Astrocyte (in vitro differentiated cells and primary cell): ENCODE measurements around the gene VAV2. TPM values are rescaled to one million over a fixed set of nuclear protein-coding genes. Genes with fewer than 3 reads are reported as not detected.

Source experiments
- DNase-seq: peaks from one replicate; pipeline ENCODE4 v3.0.0-alpha.2; 2010; ENCODE audit warnings: low read depth
- FAIRE-seq: peaks from 2 replicates; lab custom pipeline; 2011; peaks lifted over from hg19 to GRCh38; lab: Jason Lieb, UNC
- H2AFZ ChIP-seq: 2 replicates; pipeline ENCODE4 v1.6.0; 2012; ENCODE audit warnings: low read depth, low read length, inconsistent platforms
- H3K27ac ChIP-seq: 2 replicates; pipeline ENCODE4 v1.5.1; 2011; ENCODE audit warnings: low read depth, low read length, inconsistent platforms
- H3K27me3 ChIP-seq: 2 replicates; pipeline ENCODE4 v1.6.0; 2011; ENCODE audit warnings: low read length, inconsistent platforms; ENCODE audit not compliant: insufficient read depth
- H3K36me3 ChIP-seq: 2 replicates; pipeline ENCODE4 v1.5.1; 2011; ENCODE audit warnings: low read length, inconsistent platforms; ENCODE audit not compliant: insufficient read depth
- H3K4me1 ChIP-seq: 2 replicates; pipeline ENCODE4 v1.5.1; 2011; ENCODE audit warnings: low read length, inconsistent platforms; ENCODE audit not compliant: insufficient read depth
- H3K4me2 ChIP-seq: 2 replicates; pipeline ENCODE4 v1.6.0; 2012; ENCODE audit warnings: low read length, inconsistent platforms
- H3K4me3 ChIP-seq: 2 replicates; pipeline ENCODE4 v1.5.1; 2011; ENCODE audit warnings: low read depth, mild to moderate bottlenecking, low read length, inconsistent platforms; ENCODE audit not compliant: insufficient read depth
- H3K79me2 ChIP-seq: 2 replicates; pipeline ENCODE4 v1.6.0; 2012; ENCODE audit warnings: mild to moderate bottlenecking, low read length, inconsistent platforms; ENCODE audit not compliant: insufficient read depth
- H3K9ac ChIP-seq: 2 replicates; pipeline ENCODE4 v1.6.0; 2012; ENCODE audit warnings: mild to moderate bottlenecking, low read length, inconsistent platforms
- H3K9me3 ChIP-seq: 2 replicates; pipeline ENCODE4 v1.5.1; 2012; ENCODE audit warnings: low read depth, mild to moderate bottlenecking, low read length, inconsistent platforms; ENCODE audit not compliant: insufficient read depth
- H4K20me1 ChIP-seq: 2 replicates; pipeline ENCODE4 v1.6.0; 2012; ENCODE audit warnings: low read length, inconsistent platforms; ENCODE audit not compliant: insufficient read depth
- H3K27ac Mint-ChIP-seq: one replicate; pipeline ENCODE4 v1.8.0; 2021; ENCODE audit warnings: mild to moderate bottlenecking, mixed read lengths; ENCODE audit not compliant: unreplicated experiment
- H3K27me3 Mint-ChIP-seq: one replicate; pipeline ENCODE4 v1.8.0; 2021; ENCODE audit warnings: low read depth, mixed read lengths; ENCODE audit not compliant: unreplicated experiment
- H3K36me3 Mint-ChIP-seq: one replicate; pipeline ENCODE4 v1.8.0; 2021; ENCODE audit warnings: low read depth, mixed read lengths; ENCODE audit not compliant: unreplicated experiment
- H3K4me1 Mint-ChIP-seq: one replicate; pipeline ENCODE4 v1.8.0; 2021; ENCODE audit warnings: low read depth, mixed read lengths; ENCODE audit not compliant: unreplicated experiment
- H3K4me3 Mint-ChIP-seq: one replicate; pipeline ENCODE4 v1.8.0; 2021; ENCODE audit warnings: mild to moderate bottlenecking, moderate library complexity, mixed read lengths; ENCODE audit not compliant: unreplicated experiment
- H3K9me3 Mint-ChIP-seq: one replicate; pipeline ENCODE4 v1.8.0; 2021; ENCODE audit warnings: mild to moderate bottlenecking, mixed read lengths; ENCODE audit not compliant: unreplicated experiment
- EZH2 ChIP-seq: IDR thresholded peaks from 2 replicates; pipeline ENCODE4 v1.6.1; 2012; ENCODE audit warnings: mild to moderate bottlenecking, low read length, inconsistent platforms; ENCODE audit not compliant: insufficient read depth
- total RNA-seq: library from RNA; stranded (reverse); gene quantifications from 2 replicates; pipeline ENCODE4 v1.2.1, GENCODE V29; 2021
- TF ChIP-seq, protein P1 (sequence below): IDR thresholded peaks from 2 replicates; pipeline ENCODE4 v1.5.1; 2011; ENCODE audit warnings: low read depth, mild to moderate bottlenecking, inconsistent platforms, low read length, moderate library complexity; ENCODE audit not compliant: insufficient read depth

The VAV2 gene
- total RNA-seq, 1 donor from 2014 or later: 36.5 TPM

DNA sequence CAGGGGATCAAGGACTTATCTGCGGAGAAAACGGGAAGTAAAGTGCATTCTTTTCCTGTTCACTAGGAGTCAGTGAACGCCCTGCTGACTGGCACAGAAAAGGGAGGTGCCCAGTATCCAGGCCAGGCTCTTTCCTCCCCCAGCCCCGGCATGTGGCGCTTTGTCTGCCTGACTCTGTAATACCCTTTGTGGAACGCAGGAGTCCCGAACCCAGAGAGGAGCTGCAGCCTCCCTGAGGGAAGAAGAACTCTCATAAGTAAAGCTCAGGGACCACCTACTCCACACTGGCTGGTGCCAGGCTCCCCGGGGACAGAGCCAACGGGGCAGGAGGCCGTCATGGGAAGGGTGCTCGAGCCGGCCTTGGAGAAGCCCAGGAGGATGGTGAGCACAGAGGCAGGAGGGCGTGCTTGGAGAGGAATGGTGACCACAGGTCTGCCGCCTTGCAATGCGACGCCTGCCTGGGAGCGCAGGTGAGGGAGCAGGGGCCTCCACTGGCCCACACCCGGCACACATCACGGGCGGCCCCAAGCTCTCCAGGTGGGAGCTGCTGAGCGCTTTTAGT, 31.5 kb downstream of the VAV2 start:
- H3K36me3 Mint-ChIP-seq: peaks cover 4% of the 10 kb centered on the region
- H3K4me1 ChIP-seq: peaks cover 24% of the 10 kb centered on the region
- H3K27me3 ChIP-seq: no peaks in the 10 kb centered on the region
- H4K20me1 ChIP-seq: peaks cover 89% of the 10 kb centered on the region
- no peak overlapping the region for H2AFZ ChIP-seq
- H3K27me3 Mint-ChIP-seq: no peaks in the 10 kb centered on the region
- H3K79me2 ChIP-seq: peaks cover 91% of the 10 kb centered on the region
- H3K36me3 ChIP-seq: no peaks in the 10 kb centered on the region
- no peak overlapping the region for H3K27ac ChIP-seq
- no peak overlapping the region for H3K9ac ChIP-seq
- H3K4me1 Mint-ChIP-seq: peaks cover 32% of the 10 kb centered on the region
- no peak for TF ChIP-seq EZH2
- TF ChIP-seq, protein P1, sequence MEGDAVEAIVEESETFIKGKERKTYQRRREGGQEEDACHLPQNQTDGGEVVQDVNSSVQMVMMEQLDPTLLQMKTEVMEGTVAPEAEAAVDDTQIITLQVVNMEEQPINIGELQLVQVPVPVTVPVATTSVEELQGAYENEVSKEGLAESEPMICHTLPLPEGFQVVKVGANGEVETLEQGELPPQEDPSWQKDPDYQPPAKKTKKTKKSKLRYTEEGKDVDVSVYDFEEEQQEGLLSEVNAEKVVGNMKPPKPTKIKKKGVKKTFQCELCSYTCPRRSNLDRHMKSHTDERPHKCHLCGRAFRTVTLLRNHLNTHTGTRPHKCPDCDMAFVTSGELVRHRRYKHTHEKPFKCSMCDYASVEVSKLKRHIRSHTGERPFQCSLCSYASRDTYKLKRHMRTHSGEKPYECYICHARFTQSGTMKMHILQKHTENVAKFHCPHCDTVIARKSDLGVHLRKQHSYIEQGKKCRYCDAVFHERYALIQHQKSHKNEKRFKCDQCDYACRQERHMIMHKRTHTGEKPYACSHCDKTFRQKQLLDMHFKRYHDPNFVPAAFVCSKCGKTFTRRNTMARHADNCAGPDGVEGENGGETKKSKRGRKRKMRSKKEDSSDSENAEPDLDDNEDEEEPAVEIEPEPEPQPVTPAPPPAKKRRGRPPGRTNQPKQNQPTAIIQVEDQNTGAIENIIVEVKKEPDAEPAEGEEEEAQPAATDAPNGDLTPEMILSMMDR: no peak
- H3K4me3 ChIP-seq: no peak overlapping the region
- FAIRE-seq: no peak
- no peaks in the 10 kb centered on the region for H3K9me3 ChIP-seq
- DNase-seq: no peak
- H3K27ac Mint-ChIP-seq: no peak overlapping the region
- no peak overlapping the region for H3K4me3 Mint-ChIP-seq
- H3K4me2 ChIP-seq: no peak overlapping the region
- peaks cover 2% of the 10 kb centered on the region for H3K9me3 Mint-ChIP-seq

DNA sequence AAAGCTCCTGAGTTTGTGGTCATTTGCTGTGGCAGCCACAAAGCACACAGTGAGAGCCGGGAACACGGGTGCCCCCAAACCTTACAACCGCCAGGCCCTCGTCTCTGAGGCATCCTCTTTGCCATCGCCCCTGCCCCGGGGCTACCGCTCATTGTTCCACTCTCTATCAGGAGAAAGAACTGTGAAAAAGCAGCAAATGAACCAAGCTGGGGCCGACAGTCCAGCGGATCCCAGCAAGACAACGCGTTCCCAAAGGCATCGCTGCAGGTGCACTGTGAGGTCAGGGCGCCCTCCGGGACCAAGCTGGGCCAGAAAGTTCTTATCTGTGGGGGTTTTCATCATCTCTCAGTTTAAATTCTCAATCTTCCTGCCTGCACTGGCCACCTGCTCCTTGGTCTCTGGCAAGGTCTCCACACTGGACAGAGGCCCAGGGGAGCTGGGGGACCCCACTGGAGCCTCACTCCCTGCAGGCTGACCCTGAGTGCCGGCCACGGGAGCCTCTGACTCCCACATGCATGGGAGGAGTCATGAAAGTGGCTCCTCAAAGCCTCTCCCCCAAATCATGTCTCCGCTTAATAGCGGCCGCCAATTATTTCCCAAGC, 32.1 kb downstream of the VAV2 start:
- H3K36me3 Mint-ChIP-seq: peaks cover 4% of the 10 kb centered on the region
- peaks cover 25% of the 10 kb centered on the region for H3K4me1 ChIP-seq
- H2AFZ ChIP-seq: no peak overlapping the region
- H3K27me3 ChIP-seq: no peaks in the 10 kb centered on the region
- no peak overlapping the region for H3K27ac ChIP-seq
- no peak overlapping the region for H3K4me3 Mint-ChIP-seq
- H3K27me3 Mint-ChIP-seq: no peaks in the 10 kb centered on the region
- FAIRE-seq: no peak
- no peak overlapping the region for H3K27ac Mint-ChIP-seq
- H3K79me2 ChIP-seq: peaks cover 86% of the 10 kb centered on the region
- DNase-seq: no peak
- no peak overlapping the region for H3K4me3 ChIP-seq
- no peaks in the 10 kb centered on the region for H3K36me3 ChIP-seq
- H4K20me1 ChIP-seq: peaks cover 84% of the 10 kb centered on the region
- no peak overlapping the region for H3K4me2 ChIP-seq
- peaks cover 2% of the 10 kb centered on the region for H3K9me3 Mint-ChIP-seq
- TF ChIP-seq EZH2: no peak
- TF ChIP-seq, protein P1: no peak
- H3K9ac ChIP-seq: no peak overlapping the region
- H3K4me1 Mint-ChIP-seq: peaks cover 32% of the 10 kb centered on the region
- no peaks in the 10 kb centered on the region for H3K9me3 ChIP-seq

DNA sequence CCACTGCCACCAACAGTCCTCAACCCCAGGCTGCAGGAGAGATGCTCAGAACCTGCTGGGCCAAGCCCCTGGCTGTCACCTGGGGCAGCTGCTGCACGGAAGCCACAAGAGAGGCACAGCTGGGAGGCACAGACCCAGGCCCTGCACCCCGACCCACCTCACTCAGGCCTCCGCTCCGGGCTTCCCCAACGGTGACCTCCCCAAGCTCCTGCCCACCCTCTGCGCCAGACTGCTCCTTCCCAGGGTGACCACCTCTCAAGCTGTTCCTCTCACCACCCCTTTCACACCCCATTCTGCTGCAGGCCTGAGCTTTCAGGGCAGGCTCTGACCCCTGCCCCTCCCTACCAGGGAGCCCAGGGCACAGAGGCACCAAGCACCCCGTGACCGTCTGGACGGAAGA, 33.0 kb downstream of the VAV2 start:
- no peak overlapping the region for H3K27ac Mint-ChIP-seq
- Histone ChIP-seq H3K27me3 (no peaks in the 10 kb centered on the region), H3K27ac (no peak overlapping the region), H3K4me3 (no peak overlapping the region), H3K9ac (no peak overlapping the region), H3K79me2 (peaks cover 86% of the 10 kb centered on the region), H4K20me1 (peaks cover 85% of the 10 kb centered on the region), H3K4me2 (no peak overlapping the region), H2AFZ (no peak overlapping the region), H3K36me3 (no peaks in the 10 kb centered on the region), H3K4me1 (peaks cover 25% of the 10 kb centered on the region), H3K9me3 (no peaks in the 10 kb centered on the region)
- TF ChIP-seq, protein P1: no peak
- TF ChIP-seq EZH2: no peak
- no peak for DNase-seq
- H3K36me3 Mint-ChIP-seq: peaks cover 4% of the 10 kb centered on the region
- no peak overlapping the region for H3K4me3 Mint-ChIP-seq
- H3K4me1 Mint-ChIP-seq: peaks cover 38% of the 10 kb centered on the region
- peaks cover 2% of the 10 kb centered on the region for H3K9me3 Mint-ChIP-seq
- H3K27me3 Mint-ChIP-seq: no peaks in the 10 kb centered on the region
- no peak for FAIRE-seq
